GM18505 (cell line): ENCODE results near the gene PLAU.

Source experiments
- ATAC-seq: cut with Tn5 transposase; IDR thresholded peaks from one replicate; pipeline ENCODE4 v1.9.1; 2021; ENCODE audit not compliant: unreplicated experiment
- POLR2A ChIP-seq: IDR thresholded peaks from 4 replicates; pipeline ENCODE4 v1.6.1; 2011; ENCODE audit warnings: borderline replicate concordance; ENCODE audit not compliant: insufficient read depth, insufficient read length; ENCODE audit errors: extremely low read depth

Gene PLAU

GRCh38 chr10:73967022-73967429, 56.1 kb downstream of the PLAU start:
- TF ChIP-seq POLR2A, result no peak
- no peak for ATAC-seq
